Astrocyte (in vitro differentiated cells and primary cell): ENCODE data around the gene LINGO4. TPM values are rescaled to one million over a fixed set of nuclear protein-coding genes. Genes with fewer than 3 reads are reported as not detected.

Experiments
- DNase-seq: peaks from one replicate; pipeline ENCODE4 v3.0.0-alpha.2; 2010; ENCODE audit warnings: low read depth
- FAIRE-seq: peaks from 2 replicates; lab custom pipeline; 2011; peaks lifted over from hg19 to GRCh38; lab: Jason Lieb, UNC
- H2AFZ ChIP-seq: 2 replicates; pipeline ENCODE4 v1.6.0; 2012; ENCODE audit warnings: low read depth, low read length, inconsistent platforms
- H3K27ac ChIP-seq: 2 replicates; pipeline ENCODE4 v1.5.1; 2011; ENCODE audit warnings: low read depth, low read length, inconsistent platforms
- H3K27me3 ChIP-seq: 2 replicates; pipeline ENCODE4 v1.6.0; 2011; ENCODE audit warnings: low read length, inconsistent platforms; ENCODE audit not compliant: insufficient read depth
- H3K36me3 ChIP-seq: 2 replicates; pipeline ENCODE4 v1.5.1; 2011; ENCODE audit warnings: low read length, inconsistent platforms; ENCODE audit not compliant: insufficient read depth
- H3K4me1 ChIP-seq: 2 replicates; pipeline ENCODE4 v1.5.1; 2011; ENCODE audit warnings: low read length, inconsistent platforms; ENCODE audit not compliant: insufficient read depth
- H3K4me2 ChIP-seq: 2 replicates; pipeline ENCODE4 v1.6.0; 2012; ENCODE audit warnings: low read length, inconsistent platforms
- H3K4me3 ChIP-seq: 2 replicates; pipeline ENCODE4 v1.5.1; 2011; ENCODE audit warnings: low read depth, mild to moderate bottlenecking, low read length, inconsistent platforms; ENCODE audit not compliant: insufficient read depth
- H3K79me2 ChIP-seq: 2 replicates; pipeline ENCODE4 v1.6.0; 2012; ENCODE audit warnings: mild to moderate bottlenecking, low read length, inconsistent platforms; ENCODE audit not compliant: insufficient read depth
- H3K9ac ChIP-seq: 2 replicates; pipeline ENCODE4 v1.6.0; 2012; ENCODE audit warnings: mild to moderate bottlenecking, low read length, inconsistent platforms
- H3K9me3 ChIP-seq: 2 replicates; pipeline ENCODE4 v1.5.1; 2012; ENCODE audit warnings: low read depth, mild to moderate bottlenecking, low read length, inconsistent platforms; ENCODE audit not compliant: insufficient read depth
- H4K20me1 ChIP-seq: 2 replicates; pipeline ENCODE4 v1.6.0; 2012; ENCODE audit warnings: low read length, inconsistent platforms; ENCODE audit not compliant: insufficient read depth
- H3K27ac Mint-ChIP-seq: one replicate; pipeline ENCODE4 v1.8.0; 2021; ENCODE audit warnings: mild to moderate bottlenecking, mixed read lengths; ENCODE audit not compliant: unreplicated experiment
- H3K27me3 Mint-ChIP-seq: one replicate; pipeline ENCODE4 v1.8.0; 2021; ENCODE audit warnings: low read depth, mixed read lengths; ENCODE audit not compliant: unreplicated experiment
- H3K36me3 Mint-ChIP-seq: one replicate; pipeline ENCODE4 v1.8.0; 2021; ENCODE audit warnings: low read depth, mixed read lengths; ENCODE audit not compliant: unreplicated experiment
- H3K4me1 Mint-ChIP-seq: one replicate; pipeline ENCODE4 v1.8.0; 2021; ENCODE audit warnings: low read depth, mixed read lengths; ENCODE audit not compliant: unreplicated experiment
- H3K4me3 Mint-ChIP-seq: one replicate; pipeline ENCODE4 v1.8.0; 2021; ENCODE audit warnings: mild to moderate bottlenecking, moderate library complexity, mixed read lengths; ENCODE audit not compliant: unreplicated experiment
- H3K9me3 Mint-ChIP-seq: one replicate; pipeline ENCODE4 v1.8.0; 2021; ENCODE audit warnings: mild to moderate bottlenecking, mixed read lengths; ENCODE audit not compliant: unreplicated experiment
- CTCF ChIP-seq: IDR thresholded peaks from 2 replicates; pipeline ENCODE4 v1.5.1; 2011; ENCODE audit warnings: low read depth, mild to moderate bottlenecking, inconsistent platforms, low read length, moderate library complexity; ENCODE audit not compliant: insufficient read depth
- EZH2 ChIP-seq: IDR thresholded peaks from 2 replicates; pipeline ENCODE4 v1.6.1; 2012; ENCODE audit warnings: mild to moderate bottlenecking, low read length, inconsistent platforms; ENCODE audit not compliant: insufficient read depth
- total RNA-seq: library from RNA; stranded (reverse); gene quantifications from 2 replicates; pipeline ENCODE4 v1.2.1, GENCODE V29; 2021

Gene LINGO4
- total RNA-seq, 1 donor from 2014 or later: not detected

- Mint-ChIP-seq H3K4me3 (no peak overlapping the region), H3K36me3 (peaks cover 2% of the 10 kb centered on the region), H3K4me1 (peaks cover 6% of the 10 kb centered on the region), H3K27me3 (peaks cover 72% of the 10 kb centered on the region), H3K9me3 (peaks cover 1% of the 10 kb centered on the region), H3K27ac (no peak overlapping the region)
- Histone ChIP-seq H3K79me2 (no peaks in the 10 kb centered on the region), H3K27ac (no peak overlapping the region), H3K36me3 (no peaks in the 10 kb centered on the region), H3K9me3 (no peaks in the 10 kb centered on the region), H3K4me3 (no peak overlapping the region), H3K4me1 (no peaks in the 10 kb centered on the region), H3K4me2 (no peak overlapping the region), H3K9ac (no peak overlapping the region), H3K27me3 (peaks cover 20% of the 10 kb centered on the region), H2AFZ (no peak overlapping the region), H4K20me1 (no peaks in the 10 kb centered on the region)
- FAIRE-seq (no peak), DNase-seq (no peak)
- no peak for TF ChIP-seq CTCF
- no peak for TF ChIP-seq EZH2
Measured at GRCh38 chr1:151815716-151816327, 10.6 kb upstream of the LINGO4 start.

- H3K36me3 ChIP-seq: no peaks in the 10 kb centered on the region
- TF ChIP-seq CTCF (no peak), EZH2 (no peak)
- H3K27ac ChIP-seq: no peak overlapping the region
- DNase-seq: no peak
- no peak overlapping the region for H2AFZ ChIP-seq
- no peaks in the 10 kb centered on the region for H3K36me3 Mint-ChIP-seq
- H3K27me3 ChIP-seq: peaks cover 20% of the 10 kb centered on the region
- H3K4me3 ChIP-seq: no peak overlapping the region
- H3K27me3 Mint-ChIP-seq: peaks cover 67% of the 10 kb centered on the region
- peaks cover 8% of the 10 kb centered on the region for H3K4me1 Mint-ChIP-seq
- no peak overlapping the region for H3K9ac ChIP-seq
- no peaks in the 10 kb centered on the region for H3K79me2 ChIP-seq
- FAIRE-seq: no peak
- H3K4me2 ChIP-seq: no peak overlapping the region
- no peaks in the 10 kb centered on the region for H3K4me1 ChIP-seq
- no peaks in the 10 kb centered on the region for H4K20me1 ChIP-seq
- no peaks in the 10 kb centered on the region for H3K9me3 ChIP-seq
- no peak overlapping the region for H3K27ac Mint-ChIP-seq
- H3K4me3 Mint-ChIP-seq: no peak overlapping the region
- H3K9me3 Mint-ChIP-seq: peaks cover 1% of the 10 kb centered on the region
Measured at GRCh38 chr1:151814971-151815545, 9.8 kb upstream of the LINGO4 start.

- no peak overlapping the region for H3K4me3 Mint-ChIP-seq
- H2AFZ ChIP-seq: no peak overlapping the region
- H3K4me3 ChIP-seq: no peak overlapping the region
- H3K4me2 ChIP-seq: no peak overlapping the region
- H3K27me3 ChIP-seq: peaks cover 23% of the 10 kb centered on the region
- H3K9ac ChIP-seq: no peak overlapping the region
- H3K9me3 Mint-ChIP-seq: peaks cover 1% of the 10 kb centered on the region
- H3K9me3 ChIP-seq: no peaks in the 10 kb centered on the region
- peaks cover 11% of the 10 kb centered on the region for H3K4me1 Mint-ChIP-seq
- H3K27ac Mint-ChIP-seq: no peak overlapping the region
- no peaks in the 10 kb centered on the region for H3K36me3 ChIP-seq
- no peaks in the 10 kb centered on the region for H3K4me1 ChIP-seq
- H4K20me1 ChIP-seq: no peaks in the 10 kb centered on the region
- no peaks in the 10 kb centered on the region for H3K36me3 Mint-ChIP-seq
- peaks cover 63% of the 10 kb centered on the region for H3K27me3 Mint-ChIP-seq
- TF ChIP-seq CTCF (no peak), EZH2 (no peak)
- H3K27ac ChIP-seq: no peak overlapping the region
- DNase-seq: no peak
- H3K79me2 ChIP-seq: no peaks in the 10 kb centered on the region
- FAIRE-seq: no peak
Measured at GRCh38 chr1:151814426-151814825, 9.2 kb upstream of the LINGO4 start.
